AG09309 (cell line): Measurements from ENCODE around the gene FAM13C.

Source experiments
- DNase-seq: peaks from one replicate; pipeline ENCODE4 v3.0.0-alpha.2; 2010; ENCODE audit warnings: low read depth
- H3K4me3 ChIP-seq: 2 replicates; pipeline ENCODE4 v1.5.1; 2011; ENCODE audit warnings: mild to moderate bottlenecking, low read depth, low read length, moderate library complexity; ENCODE audit not compliant: control insufficient read depth
- TF ChIP-seq, protein P1 (sequence below): IDR thresholded peaks from 2 replicates; pipeline ENCODE4 v1.5.1; 2011; ENCODE audit warnings: mild to moderate bottlenecking, low read depth, low read length, inconsistent platforms; ENCODE audit not compliant: insufficient read depth, control insufficient read depth; ENCODE audit errors: missing control alignments

FAM13C gene

DNA sequence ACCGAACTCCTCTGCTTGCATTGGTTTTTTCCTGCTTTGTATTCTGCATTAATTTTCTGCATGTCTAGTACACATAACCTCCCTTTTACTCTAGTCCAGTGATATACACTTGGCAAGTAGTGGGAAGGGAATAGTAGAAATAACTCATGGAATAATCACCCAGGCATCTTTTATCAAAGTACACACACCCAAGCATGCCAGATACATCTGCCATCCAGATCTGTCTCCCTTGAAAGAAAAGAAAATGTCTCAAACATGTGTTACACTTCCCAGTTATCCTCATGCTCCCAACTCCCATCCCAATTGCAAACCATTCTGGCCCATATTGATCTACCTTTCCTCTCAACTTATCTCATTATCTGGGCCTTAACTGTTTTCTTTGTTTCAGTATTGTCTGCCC lies 106.9 kb downstream of the FAM13C start:
- H3K4me3 ChIP-seq: no peak overlapping the region
- DNase-seq: no peak
- TF ChIP-seq, protein P1, sequence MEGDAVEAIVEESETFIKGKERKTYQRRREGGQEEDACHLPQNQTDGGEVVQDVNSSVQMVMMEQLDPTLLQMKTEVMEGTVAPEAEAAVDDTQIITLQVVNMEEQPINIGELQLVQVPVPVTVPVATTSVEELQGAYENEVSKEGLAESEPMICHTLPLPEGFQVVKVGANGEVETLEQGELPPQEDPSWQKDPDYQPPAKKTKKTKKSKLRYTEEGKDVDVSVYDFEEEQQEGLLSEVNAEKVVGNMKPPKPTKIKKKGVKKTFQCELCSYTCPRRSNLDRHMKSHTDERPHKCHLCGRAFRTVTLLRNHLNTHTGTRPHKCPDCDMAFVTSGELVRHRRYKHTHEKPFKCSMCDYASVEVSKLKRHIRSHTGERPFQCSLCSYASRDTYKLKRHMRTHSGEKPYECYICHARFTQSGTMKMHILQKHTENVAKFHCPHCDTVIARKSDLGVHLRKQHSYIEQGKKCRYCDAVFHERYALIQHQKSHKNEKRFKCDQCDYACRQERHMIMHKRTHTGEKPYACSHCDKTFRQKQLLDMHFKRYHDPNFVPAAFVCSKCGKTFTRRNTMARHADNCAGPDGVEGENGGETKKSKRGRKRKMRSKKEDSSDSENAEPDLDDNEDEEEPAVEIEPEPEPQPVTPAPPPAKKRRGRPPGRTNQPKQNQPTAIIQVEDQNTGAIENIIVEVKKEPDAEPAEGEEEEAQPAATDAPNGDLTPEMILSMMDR: no peak

DNA sequence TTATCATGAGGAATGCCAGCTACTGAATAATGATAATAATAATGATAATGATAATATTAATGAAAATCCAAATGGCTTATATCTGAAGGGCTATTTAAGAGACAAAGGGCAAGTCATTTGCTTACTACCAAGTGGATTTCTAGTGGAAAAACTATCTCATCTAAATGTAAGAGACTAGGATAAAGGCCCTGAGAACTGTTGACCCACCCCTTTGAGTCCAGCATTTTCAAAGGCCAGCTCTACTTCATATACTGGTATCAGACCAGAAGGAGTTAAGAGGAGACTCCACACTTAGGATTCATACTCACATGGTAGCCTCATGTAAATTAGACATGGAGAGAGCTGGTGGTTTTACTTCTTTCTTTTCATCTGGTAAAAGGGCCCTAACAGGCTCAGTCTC lies 109.9 kb downstream of the FAM13C start:
- no peak overlapping the region for H3K4me3 ChIP-seq
- TF ChIP-seq, protein P1: no peak
- no peak for DNase-seq

DNA sequence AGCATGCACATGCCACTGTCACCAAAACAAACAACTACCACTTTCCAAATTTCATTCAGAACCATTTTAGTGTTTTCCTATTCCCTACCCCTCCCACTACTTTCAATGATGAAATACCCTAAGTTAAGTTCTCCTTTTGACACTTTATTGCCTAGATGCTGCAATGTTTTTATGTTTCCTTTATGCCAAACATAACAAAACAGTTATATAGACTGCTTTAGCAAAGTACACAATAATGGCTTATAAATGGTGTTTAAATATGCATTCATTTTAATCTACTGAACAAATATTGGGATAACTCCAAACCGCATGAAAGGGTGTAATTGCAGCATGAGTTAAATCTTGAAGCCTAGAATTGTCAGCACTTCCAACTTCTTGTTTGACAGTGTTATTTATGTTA lies 116.7 kb downstream of the FAM13C start:
- no peak overlapping the region for H3K4me3 ChIP-seq
- no peak for DNase-seq
- TF ChIP-seq, protein P1: no peak

- H3K4me3 ChIP-seq: no peak overlapping the region
- DNase-seq: no peak
- TF ChIP-seq, protein P1: no peak
Observed at GRCh38 chr10:59244871-59245270, 117.5 kb downstream of the FAM13C start.

DNA sequence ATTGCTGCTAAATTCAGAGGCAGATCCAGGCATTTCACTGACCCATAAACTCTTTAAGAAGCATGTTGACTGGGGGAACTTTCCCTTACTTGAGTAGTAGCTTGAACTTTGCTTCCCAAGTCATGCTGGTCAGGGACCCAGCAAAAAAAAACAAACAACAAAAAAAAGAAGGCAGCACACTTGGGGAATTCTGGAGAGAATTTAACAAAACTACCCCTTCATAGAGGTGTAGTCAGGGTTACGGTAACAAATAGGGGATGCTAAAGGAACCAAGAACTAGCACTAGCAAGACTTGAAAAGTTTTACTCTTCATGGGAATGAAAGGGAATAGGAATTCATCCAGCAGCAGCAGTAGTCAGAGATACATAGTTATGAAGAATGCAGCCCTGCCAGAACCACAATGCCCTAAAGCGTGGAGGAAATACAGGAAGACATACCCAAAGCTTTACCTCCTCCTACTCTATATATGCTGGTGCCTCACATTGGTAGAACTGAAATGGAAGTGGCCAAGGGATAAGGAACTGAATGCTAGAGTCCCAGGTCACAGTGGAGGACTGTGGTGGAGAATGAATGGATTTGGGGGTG lies 118.6 kb downstream of the FAM13C start:
- TF ChIP-seq, protein P1: no peak
- no peak overlapping the region for H3K4me3 ChIP-seq
- DNase-seq: no peak

- no peak for DNase-seq
- TF ChIP-seq, protein P1: no peak
- H3K4me3 ChIP-seq: no peak overlapping the region
Observed at GRCh38 chr10:59242991-59243390, 119.4 kb downstream of the FAM13C start.

DNA sequence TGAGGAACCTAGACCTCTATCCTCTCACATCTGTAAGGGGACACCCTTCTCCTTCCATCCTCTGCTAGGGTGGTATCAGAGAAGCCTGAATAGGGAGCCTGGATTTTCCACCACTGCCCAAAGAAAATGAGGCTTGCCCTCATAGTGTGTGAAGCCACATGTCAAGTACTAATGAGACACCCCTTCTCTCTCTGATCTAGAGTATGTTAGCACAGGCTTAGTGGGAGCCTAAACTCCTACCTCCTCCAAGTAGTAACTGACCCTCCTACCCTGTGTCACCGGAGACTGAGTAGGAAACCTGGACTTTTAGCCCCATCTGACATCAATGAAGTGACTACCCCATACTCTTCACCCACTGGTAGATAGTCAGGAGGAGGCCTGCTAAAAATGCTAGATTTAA lies 120.3 kb downstream of the FAM13C start:
- TF ChIP-seq, protein P1: no peak
- no peak overlapping the region for H3K4me3 ChIP-seq
- DNase-seq: no peak
